Natural killer cell (primary cell): ENCODE measurements around the gene ITIH3. TPM values are rescaled to one million over a fixed set of nuclear protein-coding genes. Genes with fewer than 3 reads are reported as not detected.
A peak's percentile ranks its signal among the peaks of the same experiment; 100 is the strongest.

Experiments
- ATAC-seq, 3 donors: fragments of 150-1000 bp in 2 of 3; fragments of 200-7000 bp in 1 of 3; cut with Tn5 transposase; 1 replicate in 1 of 3; 2 replicates in 2 of 3; pipeline ENCODE4 v1.10.0; 2021; ENCODE audit warnings: mild to moderate bottlenecking in 2 of 3, moderate library complexity in 2 of 3
- DNase-seq, 2 donors: peaks; one replicate each; pipeline versions ENCODE4 v3.0.0 to v3.0.0-alpha.2; 2013 to 2021; ENCODE audit warnings: mixed read lengths in 1 of 2
- H3K27ac ChIP-seq: one replicate; pipeline ENCODE4 v1.5.1; 2013; ENCODE audit warnings: mild to moderate bottlenecking, low read length
- H3K27me3 ChIP-seq: one replicate; pipeline ENCODE4 v1.6.1; 2013; ENCODE audit warnings: low read length; ENCODE audit not compliant: control insufficient read depth, insufficient read depth
- H3K36me3 ChIP-seq: one replicate; pipeline ENCODE4 v1.6.1; 2013; ENCODE audit warnings: low read length; ENCODE audit not compliant: control insufficient read depth, insufficient read depth
- H3K4me1 ChIP-seq: one replicate; pipeline ENCODE4 v1.6.1; 2013; ENCODE audit warnings: low read length; ENCODE audit not compliant: control insufficient read depth, insufficient read depth
- H3K4me3 ChIP-seq: one replicate; pipeline ENCODE4 v1.5.1; 2013; ENCODE audit warnings: low read length
- H3K9me3 ChIP-seq: one replicate; pipeline ENCODE4 v1.6.1; 2013; ENCODE audit warnings: low read length; ENCODE audit not compliant: control insufficient read depth, insufficient read depth
- H3K27ac Mint-ChIP-seq, 2 donors: one replicate each; pipeline ENCODE4 v1.8.0; 2022; ENCODE audit warnings: mild to moderate bottlenecking in 2 of 2, mixed read lengths in 2 of 2, moderate library complexity in 1 of 2
- H3K27me3 Mint-ChIP-seq, 2 donors: one replicate each; pipeline ENCODE4 v1.8.0; 2022; ENCODE audit warnings: low read depth in 2 of 2, mixed read lengths in 2 of 2
- H3K36me3 Mint-ChIP-seq: one replicate; pipeline ENCODE4 v1.8.0; 2022; ENCODE audit warnings: mixed read lengths
- H3K4me1 Mint-ChIP-seq, 2 donors: one replicate each; pipeline ENCODE4 v1.8.0; 2022; ENCODE audit warnings: mixed read lengths in 2 of 2
- H3K4me3 Mint-ChIP-seq: one replicate; pipeline ENCODE4 v1.8.0; 2022; ENCODE audit warnings: mild to moderate bottlenecking, moderate library complexity, mixed read lengths
- H3K9me3 Mint-ChIP-seq, 2 donors: one replicate each; pipeline ENCODE4 v1.8.0; 2022; ENCODE audit warnings: mixed read lengths in 2 of 2
- WGBS: methylation state at CpG from one replicate; pipeline ENCODE4 v1.1.7; 2013; ENCODE audit warnings: missing lambda C conversion rate; ENCODE audit not compliant: insufficient coverage; 5-methylcytosine and 5-hydroxymethylcytosine counted together
- intact Hi-C: fragments of 100-400 bp; cut with micrococcal nuclease; formaldehyde crosslinking; loops from one replicate; pipeline ENCODE4 v1.14.2; 2022
- total RNA-seq, 4 donors: library from RNA; stranded (reverse); fragments of 120-200 nt in 1 of 4; gene quantifications; one replicate each; pipeline versions ENCODE4 v1.2.3 to v1.2.4, GENCODE V29; 2013 to 2022
- TF ChIP-seq, protein P1 (sequence below): fragments of 200-600 bp; IDR thresholded peaks from one replicate; pipeline ENCODE4 v1.8.0; 2022; ENCODE audit warnings: antibody characterized with exemption

The ITIH3 gene
- total RNA-seq, 3 donors from 2014 or later (not counting 1 experiment from before 2014, with no cell fraction given), result not detected

- Histone ChIP-seq H3K27ac (no peak overlapping the region), H3K4me3 (no peak overlapping the region), H3K4me1 (no peaks in the 10 kb centered on the region), H3K27me3 (no peaks in the 10 kb centered on the region), H3K9me3 (no peaks in the 10 kb centered on the region), H3K36me3 (peaks cover 48% of the 10 kb centered on the region)
- TF ChIP-seq, protein P1, sequence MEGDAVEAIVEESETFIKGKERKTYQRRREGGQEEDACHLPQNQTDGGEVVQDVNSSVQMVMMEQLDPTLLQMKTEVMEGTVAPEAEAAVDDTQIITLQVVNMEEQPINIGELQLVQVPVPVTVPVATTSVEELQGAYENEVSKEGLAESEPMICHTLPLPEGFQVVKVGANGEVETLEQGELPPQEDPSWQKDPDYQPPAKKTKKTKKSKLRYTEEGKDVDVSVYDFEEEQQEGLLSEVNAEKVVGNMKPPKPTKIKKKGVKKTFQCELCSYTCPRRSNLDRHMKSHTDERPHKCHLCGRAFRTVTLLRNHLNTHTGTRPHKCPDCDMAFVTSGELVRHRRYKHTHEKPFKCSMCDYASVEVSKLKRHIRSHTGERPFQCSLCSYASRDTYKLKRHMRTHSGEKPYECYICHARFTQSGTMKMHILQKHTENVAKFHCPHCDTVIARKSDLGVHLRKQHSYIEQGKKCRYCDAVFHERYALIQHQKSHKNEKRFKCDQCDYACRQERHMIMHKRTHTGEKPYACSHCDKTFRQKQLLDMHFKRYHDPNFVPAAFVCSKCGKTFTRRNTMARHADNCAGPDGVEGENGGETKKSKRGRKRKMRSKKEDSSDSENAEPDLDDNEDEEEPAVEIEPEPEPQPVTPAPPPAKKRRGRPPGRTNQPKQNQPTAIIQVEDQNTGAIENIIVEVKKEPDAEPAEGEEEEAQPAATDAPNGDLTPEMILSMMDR, result no peak
- Mint-ChIP-seq H3K9me3 (no peaks in the 10 kb centered on the region), H3K36me3 (no peaks in the 10 kb centered on the region), H3K4me1 (no peaks in the 10 kb centered on the region), H3K4me3 (no peak overlapping the region), H3K27me3 (no peaks in the 10 kb centered on the region), H3K27ac (no peak overlapping the region)
- no peak for ATAC-seq
- WGBS, result 78% methylated on average over 2 of the region's 2 CpGs
- no peak for DNase-seq
- intact Hi-C loops, result no loop called here
These were observed 31.1 kb upstream of the ITIH3 start for GRCh38 chr3:52763466-52763865.

GRCh38 chr3:52769786-52770455 is 24.7 kb upstream of the ITIH3 start:
- TF ChIP-seq, protein P1, result no peak
- Histone ChIP-seq H3K27me3 (no peaks in the 10 kb centered on the region), H3K4me1 (peaks cover 15% of the 10 kb centered on the region), H3K4me3 (peak overlapping the region; percentile 47), H3K9me3 (no peaks in the 10 kb centered on the region), H3K27ac (no peak overlapping the region), H3K36me3 (peaks cover 17% of the 10 kb centered on the region)
- no peaks in the 10 kb centered on the region for H3K36me3 Mint-ChIP-seq
- intact Hi-C loops, result no loop called here
- peak in 1 of 2 donors; percentile 15 for DNase-seq
- peak overlapping the region; percentile 97 for H3K4me3 Mint-ChIP-seq
- H3K27ac Mint-ChIP-seq, result peak overlapping the region; percentile 64 to 91
- no peaks in the 10 kb centered on the region for H3K9me3 Mint-ChIP-seq
- H3K4me1 Mint-ChIP-seq, result peaks cover 24 to 25% of the 10 kb centered on the region in 2 donors
- H3K27me3 Mint-ChIP-seq, result no peaks in the 10 kb centered on the region
- ATAC-seq, result no peak
- 32% methylated on average over 13 of the region's 13 CpGs for WGBS

DNA sequence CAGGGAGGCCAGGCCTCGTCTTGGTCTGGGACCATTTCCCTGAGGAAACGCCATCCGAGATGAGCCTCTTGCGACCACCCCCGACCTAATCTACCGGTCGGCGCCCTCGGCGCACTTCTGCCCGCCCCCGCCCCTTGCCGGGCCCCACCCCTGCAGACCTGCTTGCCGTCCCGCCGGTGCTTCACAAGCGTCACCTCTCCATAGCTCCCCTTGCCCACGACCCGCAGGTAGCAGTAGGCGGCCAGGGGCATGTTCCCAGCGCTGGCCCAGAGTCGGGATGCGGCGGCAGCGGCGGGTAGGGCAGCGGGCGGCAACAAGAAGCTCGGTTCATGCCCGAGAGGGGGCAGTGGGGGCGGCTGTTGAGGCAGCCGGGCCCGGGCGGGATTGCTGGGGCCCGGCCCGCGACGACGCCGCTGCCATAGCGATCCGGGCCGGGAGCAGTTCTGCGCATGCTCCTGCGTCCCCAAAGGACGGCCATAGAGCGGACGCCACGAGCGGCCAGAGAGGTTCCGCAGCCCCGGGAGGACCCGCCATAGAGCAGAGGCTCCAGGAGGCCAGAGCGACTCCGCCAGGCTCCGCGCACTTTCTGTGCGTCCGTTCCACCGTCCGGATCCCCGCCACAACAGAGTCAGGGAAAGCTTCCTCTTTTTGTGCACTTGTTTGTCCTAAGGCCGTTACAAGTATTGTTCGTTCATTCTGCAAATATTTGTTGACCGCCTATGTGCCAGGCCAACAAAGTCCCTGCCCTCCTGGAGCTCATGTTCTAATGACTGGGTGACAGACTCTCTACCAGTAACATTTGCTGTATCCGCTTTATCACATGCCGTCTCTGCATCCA is 23.9 kb upstream of the ITIH3 start, which contains the start of gene NEK4:
Gene NEK4 (minus strand): TSS at position 445 of the 838 bp plus-strand sequence. CDS start 194 bp downstream, at position 251.
- H3K9me3 ChIP-seq, result no peaks in the 10 kb centered on the region
- peaks cover 24 to 25% of the 10 kb centered on the region in 2 donors for H3K4me1 Mint-ChIP-seq
- H3K27ac Mint-ChIP-seq, result peak within 1 kb of the TSS; percentile 90 to 91
- peak; percentile 77 to 91 for DNase-seq
- no peaks in the 10 kb centered on the region for H3K36me3 Mint-ChIP-seq
- H3K9me3 Mint-ChIP-seq, result no peaks in the 10 kb centered on the region
- H3K27me3 ChIP-seq, result no peaks in the 10 kb centered on the region
- H3K4me1 ChIP-seq, result peaks cover 15% of the 10 kb centered on the region
- intact Hi-C loops, result no loop called here
- H3K27me3 Mint-ChIP-seq, result no peaks in the 10 kb centered on the region
- H3K4me3 ChIP-seq, result peak within 1 kb of the TSS; percentile 47
- ATAC-seq, result peak; percentile 95 to 97 (median 96)
- H3K4me3 Mint-ChIP-seq, result peak within 1 kb of the TSS; percentile 97
- peak within 1 kb of the TSS; percentile 50 for H3K27ac ChIP-seq
- peaks cover 11% of the 10 kb centered on the region for H3K36me3 ChIP-seq
- TF ChIP-seq, protein P1, result no peak
- under 1% methylated on average over 67 of the region's 67 CpGs for WGBS
